Bronchial epithelial cell (primary cell): ENCODE measurements around the gene PPP3CA. TPM values are rescaled to one million over a fixed set of nuclear protein-coding genes. Genes with fewer than 3 reads are reported as not detected.

Source experiments
- DNase-seq: peaks from one replicate; pipeline ENCODE4 v3.0.0-alpha.2; 2010; ENCODE audit warnings: low read depth
- FAIRE-seq: peaks from 2 replicates; lab custom pipeline; 2011; peaks lifted over from hg19 to GRCh38; lab: Jason Lieb, UNC
- H3K27me3 ChIP-seq: 2 replicates; pipeline ENCODE4 v1.5.1; 2011; ENCODE audit warnings: low read length; ENCODE audit not compliant: control insufficient read depth, insufficient read depth
- H3K36me3 ChIP-seq: 2 replicates; pipeline ENCODE4 v1.5.1; 2011; ENCODE audit warnings: low read length; ENCODE audit not compliant: control insufficient read depth, insufficient read depth
- H3K4me3 ChIP-seq: 2 replicates; pipeline ENCODE4 v1.5.1; 2011; ENCODE audit warnings: mild to moderate bottlenecking, low read depth, low read length, control low read depth
- CTCF ChIP-seq: IDR thresholded peaks from 2 replicates; pipeline ENCODE4 v1.5.1; 2011; ENCODE audit warnings: mild to moderate bottlenecking, moderate library complexity, low read length, control low read depth, inconsistent platforms; ENCODE audit not compliant: insufficient read depth, severe bottlenecking
- total RNA-seq: library from RNA; depleted of rRNA; stranded (reverse); fragments of >200 nt; gene quantifications from 2 replicates; pipeline ENCODE4 v1.2.1, GENCODE V29; 2014

PPP3CA gene
- total RNA-seq, 1 donor from 2014 or later, result 48.2 TPM

- FAIRE-seq, result no peak
- Histone ChIP-seq H3K27me3 (no peaks in the 10 kb centered on the region), H3K4me3 (no peak overlapping the region), H3K36me3 (no peaks in the 10 kb centered on the region)
- TF ChIP-seq CTCF, result no peak
- no peak for DNase-seq
Observed at GRCh38 chr4:101156619-101157310, 190.6 kb downstream of the PPP3CA start.

GRCh38 chr4:101155945-101156344, 191.4 kb downstream of the PPP3CA start:
- TF ChIP-seq CTCF, result no peak
- H3K27me3 ChIP-seq, result no peaks in the 10 kb centered on the region
- H3K36me3 ChIP-seq, result no peaks in the 10 kb centered on the region
- H3K4me3 ChIP-seq, result no peak overlapping the region
- FAIRE-seq (no peak), DNase-seq (no peak)

- DNase-seq (peak; percentile 84), FAIRE-seq (no peak)
- no peaks in the 10 kb centered on the region for H3K27me3 ChIP-seq
- no peak for TF ChIP-seq CTCF
- no peak overlapping the region for H3K4me3 ChIP-seq
- no peaks in the 10 kb centered on the region for H3K36me3 ChIP-seq
Observed at GRCh38 chr4:101155368-101155767, 192.0 kb downstream of the PPP3CA start.

- FAIRE-seq (no peak), DNase-seq (no peak)
- no peaks in the 10 kb centered on the region for H3K27me3 ChIP-seq
- TF ChIP-seq CTCF, result no peak
- no peaks in the 10 kb centered on the region for H3K36me3 ChIP-seq
- H3K4me3 ChIP-seq, result no peak overlapping the region
Observed at GRCh38 chr4:101153653-101154052, 193.7 kb downstream of the PPP3CA start.

- TF ChIP-seq CTCF, result no peak
- no peaks in the 10 kb centered on the region for H3K27me3 ChIP-seq
- no peak for DNase-seq
- FAIRE-seq, result no peak
- no peaks in the 10 kb centered on the region for H3K36me3 ChIP-seq
- no peak overlapping the region for H3K4me3 ChIP-seq
Observed at GRCh38 chr4:101152521-101152920, 194.8 kb downstream of the PPP3CA start.

- Histone ChIP-seq H3K27me3 (no peaks in the 10 kb centered on the region), H3K36me3 (no peaks in the 10 kb centered on the region), H3K4me3 (no peak overlapping the region)
- FAIRE-seq (no peak), DNase-seq (no peak)
- TF ChIP-seq CTCF, result no peak
Observed at GRCh38 chr4:101148551-101148950, 198.8 kb downstream of the PPP3CA start.
